ENCODE results near the gene SLAMF9.

Gene SLAMF9

DNA sequence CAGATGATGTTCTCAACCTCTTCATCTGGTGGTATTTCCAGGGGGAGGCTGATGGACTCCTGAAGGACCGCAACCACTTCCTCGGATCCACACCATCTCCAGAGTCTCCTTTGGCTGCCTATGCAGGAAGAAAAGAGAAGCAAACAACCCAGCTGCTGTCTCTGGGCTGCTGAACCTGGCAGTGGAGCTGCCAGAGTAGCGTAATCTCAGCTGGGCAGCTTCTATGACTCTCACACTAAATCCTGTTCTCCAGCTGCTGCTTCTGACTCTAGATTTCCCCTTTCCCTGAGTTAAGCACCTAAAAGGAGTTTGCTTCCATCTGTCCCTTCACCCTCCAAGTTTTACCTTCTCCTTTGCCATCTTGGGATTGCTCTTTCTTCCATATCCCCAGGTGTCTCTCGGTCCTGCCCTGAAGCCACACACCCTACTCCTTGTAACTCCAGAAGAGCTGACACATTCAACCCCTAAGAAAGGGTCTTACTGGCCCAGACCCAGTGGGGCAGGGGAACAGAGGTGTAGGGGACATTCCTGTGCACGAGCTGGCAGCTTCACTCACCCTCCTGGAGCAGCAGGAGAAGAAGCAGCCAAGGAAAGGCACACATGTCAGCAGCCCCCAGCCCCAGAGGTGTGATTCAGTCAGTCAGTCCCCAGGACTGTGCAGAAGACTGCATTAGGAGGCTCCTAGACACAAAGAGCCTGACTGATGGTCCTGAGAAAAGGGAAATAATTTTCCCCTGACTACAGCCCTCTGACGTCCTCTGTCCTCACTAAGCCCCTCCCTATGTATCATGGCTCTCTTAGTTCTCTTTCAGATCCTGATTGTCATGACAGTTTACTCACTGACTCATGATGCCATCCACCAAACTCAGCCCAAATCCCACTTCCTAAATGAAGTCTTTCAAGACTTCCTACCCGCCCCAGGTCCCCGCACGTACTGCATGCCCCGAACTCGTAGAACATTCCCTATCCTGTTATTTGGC lies at the start of gene SLAMF9:
Gene SLAMF9, minus strand, starts transcription at position 702 of the 980 bp plus-strand sequence. Its CDS starts 100 bp downstream, at position 602.
- DNase-seq (ENCODE audit: low spot score): no peak

DNA sequence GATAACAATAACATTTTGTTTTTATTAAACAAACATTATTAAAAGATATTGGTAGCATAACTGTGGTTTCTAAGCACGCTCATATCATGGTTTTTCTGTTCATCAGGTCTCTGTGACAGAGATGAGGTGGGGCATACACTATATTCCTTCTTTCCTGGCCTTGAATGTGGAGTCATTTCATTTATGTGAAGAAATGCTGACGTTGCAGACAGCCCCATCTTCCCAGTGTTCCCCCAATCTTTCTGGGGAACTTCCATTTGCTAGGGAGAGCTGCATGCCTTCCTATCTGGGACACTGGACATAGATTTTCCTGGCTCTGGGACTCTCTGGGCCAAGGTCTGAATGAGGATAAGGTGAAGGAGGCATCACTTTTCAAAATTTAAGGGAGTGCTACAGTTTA lies 47.4 kb upstream of the SLAMF9 start:
- DNase-seq (ENCODE audit: low spot score): no peak

DNA sequence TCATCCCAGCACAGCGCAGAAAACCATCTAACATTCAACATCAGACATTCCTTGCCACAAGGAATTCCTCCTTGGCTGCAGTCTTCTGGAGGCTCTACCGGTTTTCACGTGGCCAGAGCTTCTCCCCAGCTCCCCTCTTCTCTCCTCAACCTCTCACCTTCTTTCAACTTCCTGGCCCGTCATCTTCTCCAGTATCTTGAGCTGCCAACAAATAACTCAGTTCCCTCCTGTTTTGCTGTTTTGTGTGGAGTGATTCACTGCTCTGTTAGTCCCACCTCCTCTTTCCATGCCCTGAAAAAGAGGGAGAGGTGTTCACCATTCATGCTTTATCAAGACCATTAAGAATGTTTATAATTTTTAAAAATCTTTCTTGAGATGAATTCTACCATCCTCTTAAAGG lies 45.2 kb upstream of the SLAMF9 start:
- DNase-seq (ENCODE audit: low spot score): no peak

DNA sequence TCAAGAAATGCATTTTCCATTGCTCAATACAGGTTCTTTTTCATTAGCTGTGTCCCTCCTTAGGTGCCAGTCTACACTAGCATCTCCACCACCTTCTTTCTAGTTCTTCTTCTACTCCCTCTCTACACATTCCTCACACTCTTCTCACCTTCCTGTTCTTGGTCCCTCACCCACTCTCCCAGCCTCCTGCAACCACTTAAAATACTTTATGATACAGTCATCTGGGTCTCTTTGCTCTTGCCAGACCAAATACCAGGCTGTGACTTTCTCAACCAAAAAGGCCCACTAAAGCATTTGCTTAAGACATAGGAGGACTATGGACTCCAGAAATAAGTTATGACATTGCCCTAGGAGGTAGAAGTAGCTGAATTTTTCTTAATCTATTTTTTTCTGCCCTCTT lies 42.6 kb upstream of the SLAMF9 start:
- no peak for DNase-seq (ENCODE audit: low spot score)

DNA sequence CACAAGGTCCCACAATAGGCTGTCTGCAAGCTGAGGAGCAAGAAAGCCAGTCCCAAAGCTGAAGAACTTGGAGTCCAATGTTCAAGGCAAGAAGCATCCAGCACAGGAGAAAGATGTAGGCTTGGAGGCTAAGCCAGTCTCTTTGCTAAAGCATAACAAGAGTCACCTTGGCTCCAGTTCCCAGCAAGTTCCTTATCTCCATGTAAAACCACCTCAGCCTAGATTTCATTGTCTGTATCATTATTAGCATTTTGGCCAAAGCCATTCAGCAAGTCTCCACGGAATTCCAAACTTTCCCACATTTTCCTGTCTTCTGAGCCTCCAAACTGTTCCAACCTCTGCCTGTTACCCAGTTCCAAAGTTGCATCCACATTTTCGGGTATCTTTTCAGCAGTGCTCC lies 40.9 kb upstream of the SLAMF9 start:
- no peak for DNase-seq (ENCODE audit: low spot score)

DNA sequence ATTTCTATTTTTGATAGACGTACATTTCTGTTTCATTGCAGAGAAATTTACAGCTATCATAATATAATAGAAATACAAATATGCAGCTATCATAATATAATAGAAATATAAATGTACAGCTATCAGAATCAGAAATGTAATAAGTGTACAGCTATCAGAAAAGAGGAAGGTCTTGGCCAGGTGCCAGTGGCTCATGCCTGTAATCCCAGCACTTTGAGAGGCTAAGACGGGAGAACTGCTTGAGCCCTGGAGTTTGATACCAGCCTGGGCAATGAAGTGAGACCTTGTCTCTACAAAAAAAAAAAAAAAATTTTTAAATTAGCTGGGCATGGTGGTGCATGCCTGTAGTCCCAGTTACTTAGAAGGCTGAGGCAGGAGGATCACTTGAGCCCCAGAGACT lies 39.9 kb upstream of the SLAMF9 start:
- DNase-seq (ENCODE audit: low spot score): no peak

DNA sequence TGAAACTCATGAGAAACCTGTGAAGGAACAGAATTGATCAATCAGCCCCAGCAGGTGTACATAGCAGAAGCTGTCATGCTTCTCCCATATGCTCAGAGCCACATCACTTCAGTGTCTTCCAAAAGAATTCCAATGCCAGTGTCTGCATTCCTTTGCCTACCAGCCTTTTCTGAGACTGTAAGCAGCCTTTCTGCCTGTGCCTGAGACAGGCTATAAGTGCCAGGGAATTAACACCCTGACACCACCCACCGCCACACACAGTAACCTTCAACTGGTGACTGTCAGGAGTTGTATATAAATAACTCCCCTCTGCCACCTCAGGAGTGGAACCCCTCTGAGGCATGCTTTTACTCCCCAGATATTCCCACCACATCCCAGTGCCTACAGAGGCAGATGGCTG lies 38.1 kb upstream of the SLAMF9 start:
- no peak for DNase-seq (ENCODE audit: low spot score)

DNA sequence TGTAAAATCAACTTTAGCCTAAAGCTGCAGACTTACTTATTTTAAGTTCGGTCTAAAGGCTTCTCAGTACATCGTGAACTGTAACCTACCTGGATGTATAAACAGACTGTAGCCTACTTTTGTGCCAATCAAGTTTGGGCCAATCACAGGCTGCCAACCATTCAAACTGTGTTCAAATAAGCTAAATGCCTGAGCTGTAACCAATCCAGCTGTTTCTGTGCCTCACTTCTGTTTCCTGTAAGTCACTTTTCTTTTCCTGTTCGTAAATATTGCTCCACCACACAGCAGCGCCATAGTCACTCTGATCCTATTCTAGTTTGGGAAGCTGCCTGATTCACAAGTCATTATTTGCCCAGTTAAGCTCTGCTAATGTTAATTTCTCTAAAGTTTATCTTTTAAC lies 37.5 kb upstream of the SLAMF9 start:
- no peak for DNase-seq (ENCODE audit: low spot score)

DNA sequence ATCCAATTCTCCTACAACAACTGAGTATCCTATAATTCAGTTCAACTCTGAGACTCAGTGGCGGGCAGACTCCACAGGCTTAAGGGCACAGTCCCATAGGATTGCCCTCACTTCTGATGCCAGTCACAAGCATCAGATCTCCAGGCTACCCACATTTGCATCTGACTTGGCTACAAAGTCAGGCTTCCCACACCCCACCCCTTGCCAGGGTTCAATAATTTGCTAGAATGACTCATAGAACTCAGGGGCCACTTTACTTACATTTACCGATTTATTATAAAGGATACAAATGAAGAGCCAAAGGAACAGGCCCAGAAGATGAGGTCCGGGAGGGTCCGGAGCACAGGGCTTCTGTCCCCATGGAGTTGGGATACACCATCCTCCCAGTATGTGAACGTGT lies 36.0 kb upstream of the SLAMF9 start:
- DNase-seq (ENCODE audit: low spot score): no peak

DNA sequence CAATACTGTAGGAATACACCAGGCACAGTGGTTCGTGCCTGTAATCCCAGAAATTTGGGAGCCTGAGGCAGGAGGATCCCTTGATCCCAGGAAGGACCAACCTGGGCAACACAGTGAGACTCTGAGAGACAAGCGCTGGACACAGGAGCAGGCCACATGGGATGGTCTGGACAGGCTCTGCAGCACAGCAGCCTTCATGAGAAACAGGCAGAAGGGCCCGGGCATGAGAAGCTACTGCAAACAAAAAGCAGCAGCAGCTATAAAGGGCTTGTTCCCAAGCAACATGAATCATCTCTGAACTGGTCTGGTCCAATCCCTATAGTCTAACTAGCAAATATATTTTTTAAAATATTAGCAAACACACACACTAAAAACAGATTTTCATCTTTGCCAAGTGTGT lies 35.5 kb upstream of the SLAMF9 start:
- no peak for DNase-seq (ENCODE audit: low spot score)

DNA sequence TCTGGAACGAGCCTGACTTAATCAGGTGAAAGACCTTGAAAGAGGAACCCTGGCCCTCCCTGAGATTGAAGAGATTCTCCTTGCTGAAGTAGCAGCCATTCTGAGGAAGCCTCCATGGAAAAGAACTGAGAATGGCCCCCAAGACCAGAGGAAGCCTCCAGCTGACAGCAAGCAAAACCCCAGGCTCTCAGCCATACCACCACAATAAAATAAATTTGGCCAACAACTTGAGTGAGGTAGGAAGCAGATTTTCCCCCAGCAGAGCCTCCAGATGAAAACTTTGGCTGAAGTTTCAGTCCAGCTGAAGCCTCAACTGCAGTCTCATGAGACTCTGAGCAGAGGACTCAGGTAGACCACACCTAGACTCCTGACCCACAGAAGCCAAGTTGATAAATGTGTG lies 34.0 kb upstream of the SLAMF9 start:
- DNase-seq (ENCODE audit: low spot score): no peak

DNA sequence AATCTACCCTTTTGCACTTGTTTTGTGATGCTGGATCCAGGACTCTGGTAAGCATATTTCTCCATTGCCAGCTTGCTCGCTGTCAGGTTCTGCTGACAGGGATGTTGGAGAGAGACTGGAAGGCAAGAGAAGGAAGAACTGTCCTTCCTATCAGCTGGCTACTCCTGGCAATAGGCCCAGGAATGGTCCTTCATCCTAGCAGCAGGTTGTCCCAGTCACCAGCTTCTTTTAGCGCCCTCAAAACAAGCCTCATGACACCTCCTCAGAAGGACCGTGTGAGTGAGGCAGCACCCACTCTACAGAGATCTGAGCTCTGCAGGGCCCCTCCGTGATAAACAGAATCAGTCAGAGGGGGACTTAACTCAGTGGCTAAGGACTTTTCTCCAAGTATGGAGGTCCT lies 33.1 kb upstream of the SLAMF9 start:
- DNase-seq (ENCODE audit: low spot score): no peak

DNA sequence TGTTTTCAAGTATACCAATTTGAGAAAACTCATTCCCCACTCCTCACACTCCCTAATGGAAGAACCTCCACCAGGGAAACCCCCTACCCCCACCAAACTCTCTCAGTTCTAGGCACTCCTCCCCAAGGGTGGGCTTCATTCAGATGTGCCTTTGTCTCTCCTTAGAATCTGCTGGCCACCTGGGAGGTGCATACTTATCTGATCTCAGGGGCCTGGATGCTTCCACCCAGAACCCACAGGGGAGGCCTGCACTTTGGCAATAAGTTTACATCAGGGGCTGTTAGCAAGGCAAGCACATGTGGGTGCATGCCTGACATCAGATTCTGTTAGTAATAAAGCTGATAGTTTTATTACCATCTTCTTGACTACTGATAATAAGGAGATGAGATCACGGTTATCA lies 32.5 kb upstream of the SLAMF9 start:
- no peak for DNase-seq (ENCODE audit: low spot score)

DNA sequence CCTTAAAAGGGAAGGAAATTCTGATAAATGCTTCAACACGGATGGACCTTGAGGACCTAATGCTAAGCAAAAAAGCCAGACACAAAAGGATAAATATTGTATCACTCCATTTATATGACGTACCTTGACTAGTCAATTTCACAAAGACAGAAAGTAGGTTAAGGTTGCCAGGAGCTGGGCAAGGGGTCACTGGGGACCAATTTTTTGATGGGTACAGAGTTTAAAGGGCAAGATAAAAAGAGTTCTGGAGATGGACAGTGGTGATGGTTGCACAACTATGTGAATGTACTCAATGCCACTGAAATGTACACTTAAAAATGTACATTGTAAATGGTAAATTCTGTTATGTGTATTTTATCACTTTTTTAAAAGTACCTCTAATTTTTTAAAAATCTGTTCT lies 32.1 kb upstream of the SLAMF9 start:
- no peak for DNase-seq (ENCODE audit: low spot score)

DNA sequence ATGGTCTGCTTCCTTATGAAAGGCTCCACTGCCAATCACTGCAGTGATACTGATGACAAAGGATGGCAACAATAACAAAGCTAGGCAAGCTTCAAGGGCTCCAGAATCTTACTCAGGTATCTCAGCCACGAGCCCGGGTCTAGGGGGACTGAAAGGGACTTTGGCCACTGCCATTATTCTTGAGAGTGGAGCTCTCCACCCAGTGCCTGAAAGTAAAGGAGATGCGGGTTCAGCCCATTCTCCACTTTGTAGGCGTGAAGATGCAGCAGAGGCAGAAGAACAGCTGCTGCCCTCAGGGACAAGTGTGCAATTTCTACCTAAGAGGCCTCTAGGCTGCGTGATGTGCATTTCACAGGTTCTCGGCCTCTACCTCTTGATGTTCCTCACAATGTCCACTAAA lies 31.4 kb upstream of the SLAMF9 start:
- no peak for DNase-seq (ENCODE audit: low spot score)

DNA sequence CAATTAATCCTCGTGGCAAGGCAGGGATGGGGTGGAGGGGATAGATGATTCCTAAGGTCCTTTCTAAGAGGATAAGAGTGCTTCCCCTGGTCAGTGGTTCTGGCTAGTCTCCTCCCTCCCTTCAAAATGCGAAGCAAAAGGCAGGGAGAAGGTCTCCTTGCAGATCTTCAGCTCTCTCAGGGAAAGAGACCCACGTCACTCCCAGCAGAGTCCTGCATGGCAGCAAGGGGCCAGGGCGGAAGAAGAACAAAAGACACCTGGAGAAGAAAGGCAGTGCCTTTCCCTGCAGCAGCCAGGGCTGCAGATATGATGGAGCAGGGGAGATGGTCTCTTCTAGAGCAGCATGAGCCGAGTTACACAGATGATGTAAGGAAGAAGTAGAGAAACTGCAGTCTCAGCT lies 29.6 kb upstream of the SLAMF9 start:
- no peak for DNase-seq (ENCODE audit: low spot score)

DNA sequence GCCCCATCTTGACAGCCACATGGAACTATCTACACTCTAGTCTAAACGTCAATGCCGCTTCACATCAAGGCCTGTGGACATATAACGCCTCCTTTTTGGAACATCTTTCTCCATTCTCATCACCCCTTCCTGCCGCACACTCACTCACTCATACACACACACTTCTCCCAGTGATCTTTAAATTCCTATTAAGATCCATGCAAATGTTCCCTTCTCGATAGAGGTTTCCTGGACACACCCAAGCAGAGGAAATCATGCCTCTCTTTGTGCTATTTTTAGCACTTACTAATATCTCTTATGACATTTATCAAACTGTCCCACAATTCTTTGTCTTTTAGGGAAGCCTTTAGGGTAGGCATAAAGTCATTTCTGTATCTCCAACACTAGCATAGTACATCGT lies 28.2 kb upstream of the SLAMF9 start:
- DNase-seq (ENCODE audit: low spot score): no peak

DNA sequence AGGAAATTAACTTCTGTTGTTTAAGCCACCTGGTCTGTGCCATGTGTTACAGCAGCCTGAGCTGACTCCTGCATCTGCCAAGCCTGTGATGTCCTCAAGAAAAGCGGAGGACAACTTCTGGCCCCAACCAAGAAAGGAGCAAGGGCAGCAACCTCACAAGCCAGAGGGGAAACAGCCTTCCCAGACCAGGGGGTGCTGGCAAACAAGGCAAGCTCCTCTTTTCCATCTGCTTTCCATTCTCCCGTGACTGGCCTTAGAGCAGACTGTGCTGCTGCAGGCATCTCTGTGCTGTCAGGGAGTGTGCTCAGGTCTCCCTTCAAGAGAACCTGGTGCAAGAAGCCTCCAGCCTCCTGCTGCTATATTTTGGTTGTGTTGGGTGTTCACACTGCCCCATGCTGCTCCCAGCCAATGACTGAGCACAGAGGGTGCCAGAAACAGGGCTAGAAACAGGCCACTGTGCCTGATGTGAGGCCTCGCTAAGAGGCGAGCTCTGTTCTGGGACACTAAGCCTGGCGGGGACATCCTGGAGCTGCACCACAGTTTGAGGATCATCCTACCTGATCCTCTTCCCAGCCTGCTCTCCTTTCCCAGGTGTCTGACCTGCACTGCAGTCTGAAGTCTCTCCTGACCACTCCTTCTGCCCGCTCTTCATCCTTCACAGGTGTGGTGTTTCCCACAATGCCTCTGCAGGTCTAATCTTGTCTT lies 27.5 kb upstream of the SLAMF9 start:
- no peak for DNase-seq (ENCODE audit: low spot score)

DNA sequence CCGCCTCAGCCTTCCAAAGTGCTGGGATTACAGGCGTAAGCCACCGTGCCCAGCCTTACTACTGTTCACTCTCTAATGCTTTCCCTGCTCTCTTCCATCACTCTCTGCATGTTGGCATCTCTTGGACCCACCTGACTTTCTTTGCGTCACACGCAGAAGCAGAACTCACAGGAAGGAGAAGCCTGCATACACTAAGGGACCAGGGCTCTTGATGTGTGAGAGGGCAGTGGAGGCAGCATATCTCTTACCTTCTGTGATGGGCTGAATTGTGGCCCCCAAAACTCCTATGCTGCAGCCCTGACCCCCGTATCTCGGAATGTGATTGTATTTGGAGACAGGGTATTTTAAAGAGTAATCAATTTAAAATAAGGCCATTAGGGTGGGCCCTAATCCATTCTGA lies 26.7 kb upstream of the SLAMF9 start:
- DNase-seq (ENCODE audit: low spot score): no peak

DNA sequence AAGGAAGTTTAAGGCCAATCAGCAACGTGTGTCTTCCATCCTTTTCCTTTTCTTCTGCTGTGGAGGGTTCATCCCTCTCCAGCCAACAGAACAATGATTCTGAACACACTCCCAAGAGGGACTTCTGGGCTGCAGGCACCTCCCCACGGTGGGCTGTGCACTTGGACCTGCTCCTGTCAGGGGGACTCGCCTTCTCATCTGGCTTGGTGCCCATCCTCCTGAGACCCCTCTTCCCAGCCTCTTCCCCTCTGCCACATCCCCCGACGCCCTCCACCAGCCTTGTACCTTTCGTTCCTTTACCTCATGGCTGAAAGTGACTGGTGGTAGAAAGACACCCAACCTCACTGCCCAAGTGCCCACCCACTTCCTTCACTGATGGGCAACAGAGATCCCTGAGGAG lies 26.0 kb upstream of the SLAMF9 start:
- no peak for DNase-seq (ENCODE audit: low spot score)

DNA sequence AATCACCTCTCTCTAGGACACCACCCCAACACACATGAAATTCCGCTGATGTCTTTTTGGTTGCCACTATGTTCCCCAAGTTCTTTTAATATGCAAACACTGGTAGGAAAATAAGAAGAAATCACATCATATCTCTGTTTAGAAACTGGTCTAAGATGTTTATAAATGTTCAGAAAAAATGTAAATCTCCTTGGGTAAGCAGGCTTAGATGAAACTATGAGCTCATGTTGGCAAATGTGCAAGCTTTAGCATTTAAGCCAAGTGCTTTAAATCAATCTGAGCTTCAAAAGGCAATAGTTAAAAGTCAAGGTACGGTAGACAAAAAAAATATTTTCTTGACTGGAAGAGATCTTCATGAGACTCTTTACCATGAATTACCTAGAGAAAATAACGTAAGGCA lies 25.2 kb upstream of the SLAMF9 start:
- no peak for DNase-seq (ENCODE audit: low spot score)

DNA sequence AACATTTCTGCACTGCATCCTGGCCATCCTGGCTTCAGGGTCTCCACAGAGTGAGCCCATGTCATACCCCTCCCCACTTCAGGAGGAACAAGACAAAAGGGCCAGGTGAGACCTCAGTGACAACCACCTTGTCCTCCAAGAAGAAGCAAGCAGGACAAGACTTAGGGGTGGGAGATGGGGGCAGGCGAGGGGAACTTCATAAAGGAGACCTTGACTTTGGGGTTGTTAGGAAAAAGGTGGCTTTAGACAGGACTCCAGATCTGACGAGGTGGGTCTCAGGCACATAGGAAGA lies 24.0 kb upstream of the SLAMF9 start:
- DNase-seq (ENCODE audit: low spot score): no peak

DNA sequence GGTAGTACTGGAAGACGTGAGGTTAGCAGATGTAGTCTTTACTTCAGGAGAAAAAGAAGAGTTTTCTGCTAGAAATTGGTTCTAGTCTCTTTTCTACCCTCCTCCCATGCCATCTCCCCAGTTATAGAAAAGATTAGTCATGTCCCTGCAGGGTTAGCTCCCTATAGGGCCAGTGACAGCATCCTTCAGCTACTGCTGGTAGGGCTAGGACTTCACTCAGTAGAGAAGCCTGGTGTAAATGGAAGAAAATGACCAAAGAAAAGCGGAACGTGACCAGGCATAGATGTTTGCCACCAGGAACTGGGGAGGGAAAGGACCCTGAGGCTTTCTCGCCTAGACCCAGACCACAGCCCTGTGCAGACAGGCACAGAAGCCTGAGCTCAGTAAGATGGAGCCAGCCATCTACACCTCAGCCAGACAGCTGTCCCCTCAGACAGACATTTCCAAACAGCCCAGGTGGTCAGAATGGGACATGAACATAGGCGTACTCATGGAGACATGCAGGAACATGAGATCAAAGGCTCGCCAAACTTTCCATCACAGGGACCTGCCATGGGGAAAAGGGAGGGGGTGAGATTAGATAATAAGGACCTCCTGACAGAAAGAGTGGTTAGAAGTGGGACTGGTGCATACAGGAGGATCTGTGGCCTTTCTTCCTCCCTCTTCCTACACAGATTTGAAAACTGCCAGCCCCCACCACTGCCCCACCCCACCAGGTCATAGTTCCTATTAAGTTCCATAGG lies 23.5 kb upstream of the SLAMF9 start:
- no peak for DNase-seq (ENCODE audit: low spot score)

Measured in hematopoietic multipotent progenitor cell treated with erythropoietin and hydrocortisone succinate and interleukin-3 and kit ligand, for 15 days (in vitro differentiated cells).